Effector CD4-positive, alpha-beta T cell (primary cell): ENCODE data around the gene CCDC106.

ENCODE experiments used
- DNase-seq: peaks from one replicate; pipeline ENCODE4 v3.0.0-alpha.2; 2020

The CCDC106 gene

DNA sequence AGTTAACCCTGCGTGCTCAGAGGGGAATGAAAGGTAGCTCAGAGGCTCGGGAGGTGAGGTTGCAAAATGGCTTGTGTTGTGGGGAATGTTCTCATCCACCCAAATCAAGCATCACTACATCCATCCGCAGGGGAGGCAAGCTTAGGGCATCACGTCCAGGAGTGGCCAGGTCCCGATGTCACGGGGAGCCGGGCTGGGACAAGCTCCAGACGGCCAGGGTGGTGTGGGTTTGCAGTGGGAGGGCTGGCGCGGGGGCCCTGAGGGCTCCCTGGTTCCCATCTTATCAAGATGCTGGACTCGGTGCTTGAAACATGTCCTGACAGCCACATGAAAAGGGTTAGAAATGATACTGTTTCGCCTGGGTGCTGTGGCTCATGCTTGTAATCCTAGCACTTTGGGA lies 52.8 kb downstream of the CCDC106 start:
- DNase-seq: no peak

GRCh38 chr19:55702131-55702627 lies 54.2 kb downstream of the CCDC106 start:
- DNase-seq: no peak
